Measurements from ENCODE around the gene ZNF787.
"Not testable (repeated sequence)": the region's sequence is repeated elsewhere in the genome, so short reads cannot be mapped to it uniquely, and the experiment has no call there.

ZNF787 gene

DNA sequence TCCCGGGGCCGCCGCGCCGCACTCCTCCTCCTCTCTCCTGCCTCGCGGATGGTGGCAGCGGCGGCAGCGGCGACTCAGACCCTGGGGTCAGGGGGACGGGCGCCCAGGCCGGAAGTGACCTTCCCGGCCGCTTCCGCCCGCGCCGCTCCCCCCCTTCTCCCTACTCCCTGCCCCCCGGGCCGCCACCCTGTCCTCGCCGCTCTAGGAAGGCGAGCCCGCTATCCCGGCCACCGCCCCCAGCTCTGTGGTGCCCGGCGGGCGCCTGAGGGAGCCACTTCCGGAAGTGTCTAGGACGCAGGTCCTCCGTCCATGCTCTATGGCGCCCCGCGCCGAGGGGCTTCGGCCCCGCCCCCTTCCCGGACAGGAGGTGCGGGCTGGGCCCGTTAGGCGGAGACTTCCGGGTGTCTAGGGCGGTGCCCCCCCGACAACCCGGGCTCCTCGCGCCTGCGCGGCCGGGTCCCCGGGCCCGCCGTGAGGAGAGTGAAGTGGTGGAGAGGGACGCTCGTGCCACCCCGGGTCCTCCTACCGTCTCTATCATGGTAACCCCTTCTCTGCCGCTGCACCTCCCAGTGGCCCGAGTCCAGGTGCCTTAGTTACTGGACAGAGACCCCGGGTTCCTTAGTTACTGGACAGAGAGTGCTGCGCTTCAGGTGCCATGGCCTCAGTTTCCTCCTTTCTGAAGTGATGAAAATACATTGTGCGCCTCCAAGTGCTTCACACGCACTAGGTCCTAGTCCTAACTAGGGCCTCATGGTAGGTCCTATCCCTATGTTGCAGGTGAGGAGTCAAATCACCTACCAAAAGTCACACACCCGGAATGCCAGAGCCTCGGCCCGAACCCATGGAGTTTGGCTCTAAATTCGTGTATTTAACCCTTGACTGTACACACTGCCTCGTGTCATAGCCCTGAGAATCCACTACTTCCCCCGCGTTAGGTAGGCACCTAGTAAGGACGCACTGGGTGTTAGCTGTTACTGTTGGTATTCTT lies at the start of gene ZNF787:
ZNF787 (minus strand) TSS at position 116 of the 988 bp plus-strand sequence. CDS start 18,078 bp downstream, outside the sequence.
- DNase-seq, result peak; percentile 98

DNA sequence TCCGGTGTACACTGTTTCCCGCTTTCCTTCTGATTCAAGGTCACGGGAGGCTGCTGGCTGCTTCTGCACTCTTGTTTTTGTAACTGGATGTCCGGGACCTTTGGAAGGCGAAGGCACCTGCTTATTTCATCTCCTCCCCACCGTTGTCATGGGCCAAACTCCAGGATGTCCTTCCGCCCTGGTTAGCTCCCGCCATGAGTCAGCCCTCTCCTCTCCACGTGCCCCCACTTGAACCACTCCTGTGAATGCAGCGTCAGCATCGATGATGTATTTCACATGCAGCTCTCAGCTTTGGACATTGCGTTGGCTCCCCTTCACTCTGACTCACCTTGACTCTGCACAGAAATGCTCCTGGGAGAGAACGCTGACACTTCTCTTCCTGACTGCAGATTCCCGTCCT lies 49.2 kb upstream of the ZNF787 start:
- peak; percentile 87 for DNase-seq

DNA sequence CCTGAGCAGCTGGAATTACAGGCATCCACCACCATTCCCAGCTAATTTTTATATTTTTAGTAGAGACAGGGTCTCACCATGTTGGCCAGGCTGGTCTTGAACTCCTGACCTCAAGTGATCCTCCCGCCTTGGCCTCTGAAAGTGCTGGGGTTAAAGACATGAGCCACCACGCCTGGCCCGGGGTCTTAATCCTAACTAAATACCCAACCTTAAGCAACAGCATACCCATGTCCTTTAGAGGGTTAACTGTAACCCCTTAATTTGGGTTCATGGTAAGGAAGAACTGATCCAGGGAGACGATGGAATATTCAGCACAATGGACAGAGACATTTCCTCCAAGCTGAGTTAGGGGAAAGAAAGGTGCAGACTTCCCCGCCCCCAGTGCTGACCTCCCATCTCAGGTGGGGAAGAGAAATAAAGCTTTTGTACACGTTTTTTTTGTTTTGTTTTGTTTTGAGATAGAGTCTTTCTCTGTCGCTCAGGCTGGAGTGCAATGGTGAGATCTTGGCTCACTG lies 46.0 kb upstream of the ZNF787 start:
- DNase-seq, result no peak

DNA sequence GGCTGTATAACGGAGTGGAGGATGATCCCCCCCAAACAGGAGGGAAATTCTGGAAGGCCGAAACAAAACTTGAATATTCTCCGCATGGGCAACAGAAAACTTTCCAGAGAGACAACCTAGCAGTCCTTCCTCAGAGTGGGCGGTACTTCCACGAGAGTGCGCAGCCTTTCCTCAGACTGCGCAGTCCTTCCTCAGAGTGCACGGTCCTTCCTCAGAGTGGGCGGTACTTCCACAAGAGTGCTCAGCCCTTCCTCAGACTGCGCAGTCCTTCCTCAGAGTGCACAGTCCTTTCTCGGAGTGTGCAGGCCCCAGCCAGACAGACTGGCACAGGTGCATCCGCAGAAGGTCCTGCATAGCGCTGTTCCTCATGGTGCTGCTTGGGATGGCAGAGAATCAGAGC lies 42.0 kb upstream of the ZNF787 start:
- DNase-seq, result no peak

DNA sequence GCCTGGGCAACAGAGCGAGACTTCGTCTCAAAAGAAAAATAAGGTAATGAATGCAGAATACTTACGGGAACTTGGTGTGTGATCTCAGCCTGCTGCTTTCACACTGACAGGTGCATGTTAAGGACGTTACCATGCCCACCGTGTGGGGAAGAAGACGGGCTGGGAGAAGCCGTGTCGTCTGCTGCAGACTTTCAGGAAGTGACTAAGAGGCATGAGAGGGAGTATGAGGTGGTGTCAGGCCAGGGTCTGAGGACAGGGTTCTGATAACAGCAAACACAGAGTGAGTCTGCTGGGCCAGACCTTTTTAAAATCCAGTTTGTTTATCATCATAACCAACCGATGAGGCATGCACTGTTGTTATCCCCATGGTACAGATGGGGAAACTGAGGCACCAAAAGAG lies 41.2 kb upstream of the ZNF787 start:
- DNase-seq, result no peak

DNA sequence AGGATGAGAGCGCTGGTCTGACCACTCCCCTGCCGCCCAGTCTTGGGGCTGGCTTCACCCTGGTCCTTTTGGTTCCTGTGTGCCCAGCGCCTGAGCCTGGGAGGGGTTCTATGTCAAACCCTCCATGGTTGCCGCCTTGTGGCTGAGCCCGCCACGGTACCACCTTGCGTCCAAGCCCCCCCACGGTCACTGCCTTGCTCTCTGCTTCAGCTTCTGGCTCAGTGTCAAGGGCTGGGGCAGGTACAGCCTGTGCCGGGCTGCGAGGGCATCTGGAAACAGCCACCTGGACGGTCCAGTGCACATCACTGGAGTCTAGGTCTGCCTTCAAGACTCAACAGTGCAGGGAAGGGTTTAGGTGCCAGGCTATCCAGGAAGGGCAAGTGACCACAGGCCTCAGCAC lies 40.4 kb upstream of the ZNF787 start:
- no peak for DNase-seq

DNA sequence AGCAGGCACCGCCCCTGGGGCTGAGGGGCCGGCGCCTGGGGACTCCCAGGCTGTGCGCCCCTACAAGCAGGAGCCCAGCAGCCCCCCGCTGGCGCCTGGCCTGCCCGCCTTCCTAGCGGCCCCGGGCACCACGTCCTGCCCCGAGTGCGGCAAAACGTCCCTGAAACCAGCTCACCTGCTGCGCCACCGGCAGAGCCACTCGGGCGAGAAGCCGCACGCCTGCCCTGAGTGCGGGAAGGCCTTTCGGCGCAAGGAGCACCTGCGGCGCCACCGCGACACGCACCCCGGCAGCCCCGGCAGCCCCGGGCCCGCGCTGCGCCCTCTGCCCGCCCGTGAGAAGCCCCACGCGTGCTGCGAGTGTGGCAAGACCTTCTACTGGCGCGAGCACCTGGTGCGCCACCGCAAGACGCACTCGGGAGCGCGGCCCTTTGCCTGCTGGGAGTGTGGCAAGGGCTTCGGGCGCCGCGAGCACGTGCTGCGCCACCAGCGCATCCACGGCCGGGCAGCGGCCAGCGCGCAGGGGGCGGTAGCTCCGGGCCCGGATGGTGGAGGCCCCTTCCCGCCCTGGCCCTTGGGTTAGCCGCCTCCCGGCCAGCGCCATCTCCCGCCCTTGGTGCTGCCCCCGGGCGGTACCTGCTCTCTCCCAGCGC lies 38.7 kb upstream of the ZNF787 start:
- no peak for DNase-seq

DNA sequence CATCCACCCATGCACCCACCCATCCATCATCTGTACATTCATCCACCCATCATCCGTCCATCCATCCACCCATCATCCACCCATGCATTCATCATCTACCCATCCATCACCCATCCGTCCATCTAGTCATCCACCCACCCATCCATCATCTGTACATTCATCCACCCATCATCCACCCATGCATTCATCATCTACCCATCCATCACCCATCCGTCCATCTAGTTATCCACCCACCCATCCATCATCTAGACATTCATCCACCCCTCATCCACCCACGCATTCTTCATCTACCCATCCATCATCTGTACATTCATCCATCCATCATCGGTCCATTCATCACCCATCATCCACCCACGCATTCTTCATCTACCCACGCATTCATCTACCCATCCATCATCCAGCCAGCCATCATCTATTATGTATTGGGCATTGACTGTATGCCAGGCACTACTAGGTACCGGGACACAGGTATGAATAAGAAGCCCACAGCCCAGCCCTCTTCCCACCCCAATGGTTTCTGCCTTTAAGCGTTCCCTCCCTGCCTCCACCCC lies 38.0 kb upstream of the ZNF787 start:
- no peak for DNase-seq

DNA sequence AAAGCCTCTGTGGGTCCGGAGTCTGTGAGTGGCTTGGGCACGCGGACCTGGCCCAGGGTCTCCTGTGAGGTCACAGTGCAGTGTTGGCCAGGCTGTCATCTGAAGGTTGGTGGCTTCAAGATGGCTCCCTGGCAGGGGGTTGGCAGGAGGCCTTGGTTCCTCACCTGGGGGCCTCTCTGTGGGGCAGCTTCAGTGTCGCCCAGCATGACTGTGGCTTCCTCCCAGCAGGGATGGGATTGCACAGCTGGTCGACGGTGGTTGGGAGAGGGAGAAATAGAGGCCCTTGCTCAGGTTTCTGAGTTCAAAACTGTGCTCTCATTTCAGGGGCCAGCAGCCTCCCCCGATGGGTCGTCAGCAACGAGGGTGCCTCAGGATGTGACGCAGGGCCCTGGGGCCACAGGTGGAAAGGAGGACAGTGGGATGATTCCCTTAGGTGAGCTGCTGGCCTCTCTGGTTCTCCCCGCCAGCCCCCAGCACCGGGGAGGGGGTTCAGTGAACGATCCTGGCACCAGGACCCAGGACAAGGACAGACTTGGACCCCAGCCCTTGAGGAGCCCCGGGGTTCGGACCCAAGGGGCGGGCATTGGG lies 37.2 kb upstream of the ZNF787 start:
- no peak for DNase-seq

DNA sequence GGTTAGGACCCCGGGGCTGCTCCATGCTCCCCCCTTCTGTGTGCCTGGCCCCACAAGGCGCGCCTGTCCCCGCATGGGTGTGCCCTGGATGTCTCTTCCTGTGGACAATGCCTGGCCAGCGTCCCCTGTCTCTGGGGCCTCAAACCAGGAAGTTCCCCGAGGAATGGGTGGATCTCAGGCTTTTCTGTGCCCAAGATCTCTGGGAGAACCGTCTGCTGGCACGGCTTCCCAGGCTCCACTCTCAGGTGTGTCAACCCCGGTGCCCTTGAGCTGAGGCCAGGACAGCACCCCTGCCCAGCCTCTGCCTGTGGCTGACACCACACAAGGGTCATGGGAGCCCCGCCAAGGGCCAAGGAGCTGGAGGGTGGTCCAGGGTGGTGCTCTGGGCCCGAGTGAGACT lies 35.7 kb upstream of the ZNF787 start:
- no peak for DNase-seq

DNA sequence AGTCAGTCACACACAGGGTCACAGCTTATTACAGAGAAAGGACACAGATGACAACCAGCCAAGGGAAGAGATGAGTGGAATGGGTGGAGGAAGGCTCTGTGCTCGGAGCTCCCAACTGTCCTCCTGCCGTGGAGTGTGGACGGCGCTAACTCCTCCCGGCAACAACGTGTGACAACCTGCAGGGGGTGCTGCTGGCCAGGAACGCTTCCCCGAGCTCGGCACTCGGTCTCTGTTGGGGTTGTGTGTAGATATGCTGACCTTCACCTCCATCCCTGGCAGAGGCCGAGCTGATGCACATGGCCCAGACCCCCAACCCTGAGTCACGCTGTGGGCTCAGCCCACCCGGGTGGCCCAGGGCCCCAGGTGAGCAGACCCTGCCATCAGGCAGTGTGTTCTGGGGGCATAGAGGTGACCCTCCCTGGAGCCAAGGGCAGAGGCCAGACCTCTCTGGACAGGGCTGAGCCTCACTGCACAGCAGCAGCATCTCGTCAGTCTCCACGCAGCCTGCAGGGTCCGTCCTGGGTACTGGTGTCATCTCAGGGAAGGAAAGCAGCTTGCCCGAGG lies 34.1 kb upstream of the ZNF787 start:
- DNase-seq, result no peak

DNA sequence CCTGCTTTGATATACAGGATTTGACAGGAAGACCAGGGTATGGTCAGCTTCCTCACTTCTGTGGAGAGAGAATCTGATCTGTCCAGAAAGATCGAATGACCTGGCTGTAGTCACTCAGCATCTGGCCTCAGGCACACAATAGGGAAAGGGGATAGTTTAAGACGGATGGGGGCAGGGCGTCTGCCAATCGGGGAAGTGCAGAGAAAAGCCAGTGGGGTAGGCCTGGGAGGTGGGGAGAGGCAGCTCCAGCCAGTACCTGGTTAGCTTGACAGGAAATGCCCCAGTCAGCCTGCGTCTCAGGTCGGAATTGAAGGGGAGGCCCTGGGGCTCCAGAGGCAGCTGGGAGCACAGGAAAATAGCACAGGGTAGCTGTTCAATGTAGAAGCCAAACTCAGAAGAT lies 32.4 kb upstream of the ZNF787 start:
- DNase-seq, result no peak

DNA sequence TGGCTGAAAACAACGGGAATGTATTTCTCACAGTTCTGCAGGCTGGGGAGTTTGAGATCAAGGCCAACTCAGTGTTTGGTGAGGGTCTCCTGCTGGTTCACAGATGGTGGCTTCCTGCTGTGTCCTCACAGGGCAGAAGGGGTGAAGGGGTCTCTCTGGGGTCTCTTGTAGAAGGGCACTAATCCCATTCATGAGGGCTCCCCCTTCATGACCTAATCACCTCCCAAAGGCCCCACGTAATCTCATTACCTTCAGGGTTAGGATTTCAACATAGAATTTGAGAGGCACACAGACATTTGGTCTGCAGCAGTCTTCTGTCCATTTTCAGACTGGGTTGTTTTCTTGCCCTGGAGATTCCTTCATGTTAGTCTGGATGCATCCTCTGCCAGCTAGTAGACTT lies 31.5 kb upstream of the ZNF787 start:
- no peak for DNase-seq

DNA sequence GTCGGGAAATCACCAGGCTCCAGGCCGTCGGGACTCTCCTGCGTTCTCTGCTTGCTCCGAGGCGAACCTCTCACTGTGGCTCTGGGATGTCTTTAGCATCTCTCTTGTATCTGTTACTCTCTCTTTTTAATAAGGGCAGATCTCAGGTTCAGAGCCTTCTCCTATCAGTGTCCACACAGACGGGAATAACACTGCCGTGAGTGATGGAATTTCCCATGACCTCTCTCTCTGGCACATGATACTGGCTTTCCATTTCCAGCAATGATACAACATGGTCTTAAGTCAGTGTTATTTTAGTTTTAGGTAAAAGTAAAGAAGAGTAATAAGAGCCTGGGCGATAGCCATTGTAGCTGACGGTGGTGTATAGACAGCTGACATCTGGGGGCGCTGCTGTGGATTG lies 29.3 kb upstream of the ZNF787 start:
- DNase-seq, result no peak

DNA sequence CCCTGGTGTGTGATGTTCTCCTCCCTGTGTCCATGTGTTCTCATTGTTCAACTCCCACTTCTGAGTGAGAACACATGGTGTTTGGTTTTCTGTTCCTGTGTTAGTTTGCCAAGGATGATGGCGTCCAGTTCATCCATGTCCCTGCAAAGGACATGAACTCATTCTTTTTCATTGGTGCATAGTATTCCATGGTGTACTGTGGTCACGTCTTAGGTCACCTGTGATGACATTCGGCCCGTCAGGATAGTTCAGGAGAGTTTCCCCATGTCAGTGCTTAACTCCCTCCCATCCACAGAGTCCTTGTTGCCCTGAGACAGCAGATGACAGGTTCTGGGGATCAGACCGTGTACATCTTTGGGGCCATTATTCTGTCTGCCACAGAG lies 28.6 kb upstream of the ZNF787 start:
- no peak for DNase-seq

DNA sequence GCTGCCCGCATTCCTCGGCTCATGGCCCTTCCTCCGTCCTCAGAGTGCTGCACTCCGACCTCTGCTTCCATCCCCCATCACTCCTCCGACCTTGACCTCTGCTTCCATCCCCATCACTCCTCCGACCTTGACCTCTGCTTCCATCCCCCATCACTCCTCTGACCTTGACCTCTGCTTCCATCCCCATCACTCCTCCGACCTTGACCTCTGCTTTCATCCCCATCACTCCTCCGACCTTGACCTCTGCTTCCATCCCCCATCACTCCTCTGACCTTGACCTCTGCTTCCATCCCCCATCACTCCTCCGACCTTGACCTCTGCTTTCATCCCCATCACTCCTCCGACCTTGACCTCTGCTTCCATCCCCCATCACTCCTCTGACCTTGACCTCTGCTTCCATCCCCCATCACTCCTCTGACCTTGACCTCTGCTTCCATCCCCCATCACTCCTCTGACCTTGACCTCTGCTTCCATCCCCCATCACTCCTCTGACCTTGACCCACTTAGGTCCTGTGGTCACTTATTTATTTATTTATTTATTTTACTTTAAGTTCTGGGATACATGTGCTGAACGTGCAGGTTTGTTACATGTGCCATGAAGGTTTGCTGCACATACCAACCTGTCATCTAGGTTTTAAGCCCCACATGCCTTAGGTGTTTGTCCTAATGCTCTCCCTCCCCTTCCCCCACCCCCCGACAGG lies 28.0 kb upstream of the ZNF787 start:
- DNase-seq, result not testable (repeated sequence)

DNA sequence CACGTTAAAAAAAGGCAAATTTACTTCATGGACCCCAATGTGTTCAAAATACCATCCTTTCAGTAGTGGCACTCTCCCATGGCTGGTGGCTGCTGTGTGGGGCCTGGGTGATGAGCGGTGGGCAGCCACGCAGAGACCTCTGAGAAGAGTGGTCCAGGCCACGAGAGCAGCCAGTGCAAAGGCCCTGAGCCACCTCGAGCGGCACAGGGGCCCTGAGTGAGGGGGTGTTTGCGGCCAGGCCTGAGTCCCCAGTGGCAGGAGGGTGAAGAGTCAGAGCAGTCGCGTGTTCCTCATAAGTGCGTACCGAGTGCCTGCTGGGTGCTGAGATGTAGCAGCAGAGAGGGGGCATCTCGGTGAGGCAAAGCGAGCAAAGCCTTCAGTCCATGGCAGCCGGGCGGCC lies 27.0 kb upstream of the ZNF787 start:
- no peak for DNase-seq

DNA sequence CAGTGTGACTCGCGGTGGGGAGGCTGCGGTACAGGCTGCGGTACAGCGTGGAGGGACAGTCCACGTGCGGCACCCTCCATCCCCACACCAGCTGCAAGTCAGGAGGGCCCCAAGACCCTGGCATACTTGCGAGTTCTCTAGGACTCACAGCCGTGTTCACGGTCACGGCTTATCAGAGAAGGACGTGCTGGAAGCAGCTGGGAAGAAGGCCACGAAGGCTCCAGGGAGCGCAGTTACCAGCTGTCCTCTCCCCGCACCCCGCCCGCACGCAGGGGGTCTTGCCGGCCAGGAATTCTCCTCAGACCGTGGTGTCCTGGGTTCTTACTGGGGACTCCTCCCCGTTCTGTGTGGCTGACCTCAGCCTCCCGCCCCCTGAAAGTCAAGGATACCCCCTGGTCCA lies 26.2 kb upstream of the ZNF787 start:
- DNase-seq, result no peak

DNA sequence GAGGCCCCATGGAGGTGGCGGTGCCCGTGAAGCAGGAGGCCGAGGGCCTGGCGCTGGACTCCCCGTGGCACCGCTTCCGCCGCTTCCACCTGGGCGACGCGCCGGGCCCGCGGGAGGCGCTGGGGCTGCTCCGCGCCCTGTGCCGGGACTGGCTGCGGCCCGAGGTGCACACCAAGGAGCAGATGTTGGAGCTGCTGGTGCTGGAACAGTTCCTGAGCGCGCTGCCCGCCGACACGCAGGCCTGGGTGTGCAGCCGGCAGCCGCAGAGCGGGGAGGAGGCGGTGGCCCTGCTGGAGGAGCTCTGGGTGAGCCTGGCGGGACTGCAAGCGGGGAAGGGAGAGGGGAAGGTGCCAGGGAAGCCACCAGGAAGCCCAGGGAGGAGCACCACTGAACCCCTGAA lies 25.8 kb upstream of the ZNF787 start:
- no peak for DNase-seq

DNA sequence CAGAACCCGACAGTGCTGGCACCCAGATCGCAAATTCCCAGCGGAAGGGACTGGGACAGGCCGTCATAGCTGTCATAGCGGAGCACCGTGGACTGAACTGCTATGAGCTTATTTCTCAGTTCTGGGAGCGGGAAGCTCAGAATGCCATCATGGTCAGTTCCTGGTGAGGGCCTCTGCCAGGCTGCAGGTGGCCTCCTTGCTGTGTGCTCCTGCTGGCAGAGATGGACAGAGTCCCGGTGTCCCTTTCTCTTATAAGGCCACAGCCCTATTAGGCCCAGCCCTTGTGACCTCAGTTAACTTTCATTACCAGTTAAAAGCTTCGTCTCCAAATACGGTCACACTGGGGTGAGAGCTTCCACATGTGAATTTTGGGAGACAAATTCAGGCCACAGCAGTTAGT lies 24.6 kb upstream of the ZNF787 start:
- DNase-seq, result no peak

DNA sequence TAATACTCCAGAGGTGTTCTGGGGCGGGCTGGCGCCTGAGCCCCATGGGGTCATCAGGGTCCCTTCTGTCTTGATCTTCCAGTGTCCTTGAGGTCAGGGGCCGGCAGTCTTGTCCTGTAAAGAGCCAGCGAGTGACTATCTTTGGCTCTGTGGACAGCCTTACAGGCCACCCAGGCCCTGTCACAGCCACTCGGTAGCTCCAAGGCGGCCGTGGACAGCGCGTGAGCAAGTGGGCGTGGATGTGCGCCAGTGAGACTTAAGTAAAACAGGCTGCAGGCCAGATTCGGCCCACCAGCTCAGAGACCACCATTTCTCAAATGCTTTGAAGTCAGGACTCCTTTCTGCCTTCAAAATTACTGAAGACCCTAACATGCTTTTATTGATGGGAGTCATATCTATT lies 23.7 kb upstream of the ZNF787 start:
- DNase-seq, result no peak

DNA sequence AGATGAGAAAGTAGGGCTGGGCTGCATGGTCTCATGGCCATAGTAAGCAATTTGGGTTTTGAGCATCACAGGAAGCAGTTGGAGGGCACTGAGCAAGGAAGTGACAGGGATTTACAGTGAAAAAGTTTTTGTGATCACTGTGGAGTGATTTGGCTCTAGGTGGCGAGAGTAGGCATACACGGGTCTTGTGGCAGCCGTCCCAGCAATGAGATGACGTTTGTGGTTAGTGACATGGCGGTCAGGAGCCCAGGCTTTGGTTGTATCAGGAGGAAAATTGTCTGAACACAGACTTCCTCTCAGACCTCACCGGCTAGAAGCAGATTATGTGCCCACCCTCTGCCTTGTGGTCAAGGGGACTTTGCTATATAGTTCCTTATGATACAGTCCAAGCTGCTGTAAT lies 23.3 kb upstream of the ZNF787 start:
- DNase-seq, result no peak
